Fibroblast of villous mesenchyme (primary cell): ENCODE data around the gene MRPL16. TPM values are rescaled to one million over a fixed set of nuclear protein-coding genes. Genes with fewer than 3 reads are reported as not detected.

Experiments used
- DNase-seq: peaks from one replicate; pipeline ENCODE4 v3.0.0-alpha.2; 2010; ENCODE audit warnings: low read depth
- H3K4me3 ChIP-seq: 2 replicates; pipeline ENCODE4 v1.5.1; 2011; ENCODE audit warnings: low read depth, mild to moderate bottlenecking, low read length
- total RNA-seq: library from RNA; depleted of rRNA; stranded (reverse); fragments of >200 nt; gene quantifications from 2 replicates; pipeline ENCODE4 v1.2.3, GENCODE V29; 2012
- TF ChIP-seq, protein P1 (sequence below): IDR thresholded peaks from 2 replicates; pipeline ENCODE4 v1.5.1; 2012; ENCODE audit warnings: low read depth, mild to moderate bottlenecking, low read length; ENCODE audit not compliant: insufficient read depth

MRPL16 gene
- total RNA-seq, 1 donor, result 44.5 TPM

DNA sequence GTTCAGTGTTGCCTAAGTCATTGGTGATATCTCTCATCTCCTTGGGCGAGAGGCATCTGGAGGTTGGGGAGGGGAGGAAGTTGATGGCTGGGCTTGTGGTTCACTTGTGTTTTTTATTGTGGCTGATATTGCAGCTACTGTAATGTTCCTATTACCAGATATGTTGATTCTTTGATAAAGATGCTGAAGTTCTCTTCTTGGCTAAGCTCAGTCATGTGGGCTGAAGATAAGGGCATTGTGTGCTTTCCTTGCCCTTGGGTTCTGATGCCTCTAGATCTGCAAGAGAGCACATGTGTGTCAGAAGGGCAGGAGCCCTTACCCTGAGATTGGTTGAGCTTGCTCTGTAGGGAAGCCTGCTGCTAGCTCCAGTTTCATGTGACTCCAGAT is 43.4 kb downstream of the MRPL16 start:
- no peak overlapping the region for H3K4me3 ChIP-seq
- DNase-seq, result peak; percentile 33
- TF ChIP-seq, protein P1, sequence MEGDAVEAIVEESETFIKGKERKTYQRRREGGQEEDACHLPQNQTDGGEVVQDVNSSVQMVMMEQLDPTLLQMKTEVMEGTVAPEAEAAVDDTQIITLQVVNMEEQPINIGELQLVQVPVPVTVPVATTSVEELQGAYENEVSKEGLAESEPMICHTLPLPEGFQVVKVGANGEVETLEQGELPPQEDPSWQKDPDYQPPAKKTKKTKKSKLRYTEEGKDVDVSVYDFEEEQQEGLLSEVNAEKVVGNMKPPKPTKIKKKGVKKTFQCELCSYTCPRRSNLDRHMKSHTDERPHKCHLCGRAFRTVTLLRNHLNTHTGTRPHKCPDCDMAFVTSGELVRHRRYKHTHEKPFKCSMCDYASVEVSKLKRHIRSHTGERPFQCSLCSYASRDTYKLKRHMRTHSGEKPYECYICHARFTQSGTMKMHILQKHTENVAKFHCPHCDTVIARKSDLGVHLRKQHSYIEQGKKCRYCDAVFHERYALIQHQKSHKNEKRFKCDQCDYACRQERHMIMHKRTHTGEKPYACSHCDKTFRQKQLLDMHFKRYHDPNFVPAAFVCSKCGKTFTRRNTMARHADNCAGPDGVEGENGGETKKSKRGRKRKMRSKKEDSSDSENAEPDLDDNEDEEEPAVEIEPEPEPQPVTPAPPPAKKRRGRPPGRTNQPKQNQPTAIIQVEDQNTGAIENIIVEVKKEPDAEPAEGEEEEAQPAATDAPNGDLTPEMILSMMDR, result no peak

DNA sequence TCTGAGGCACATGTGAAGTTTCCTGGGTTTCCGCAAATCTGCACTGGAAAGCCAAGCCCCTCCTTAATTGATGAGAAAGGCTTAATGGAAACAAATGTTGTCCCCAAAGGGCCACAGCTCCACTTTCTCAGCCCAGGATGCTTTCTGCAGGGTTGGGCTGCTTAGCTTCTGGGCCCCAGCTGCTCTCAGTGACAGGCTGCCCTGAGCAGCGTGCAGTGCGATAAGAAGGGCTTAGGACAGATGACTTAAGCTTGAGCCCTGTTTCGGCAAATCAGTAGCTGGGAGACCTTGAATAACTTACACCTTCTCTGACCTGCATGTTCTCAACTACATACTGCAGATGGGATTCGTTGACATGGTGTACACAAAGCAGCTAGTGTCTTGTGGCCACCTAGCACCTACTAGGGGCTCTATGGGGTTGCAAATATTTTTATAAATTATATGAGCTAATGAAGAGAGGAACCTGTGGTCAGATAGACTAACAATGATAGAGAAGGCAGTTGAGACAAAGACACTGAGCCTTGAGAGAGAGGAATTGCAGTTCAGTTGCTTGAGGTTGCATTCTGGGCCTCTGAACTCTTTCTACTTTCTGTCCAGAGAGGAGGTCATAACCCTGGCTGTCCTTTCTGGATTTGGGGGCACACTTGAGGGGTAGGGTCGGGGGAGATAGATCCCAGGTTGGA is 43.9 kb downstream of the MRPL16 start:
- no peak for DNase-seq
- no peak overlapping the region for H3K4me3 ChIP-seq
- TF ChIP-seq, protein P1, result no peak

DNA sequence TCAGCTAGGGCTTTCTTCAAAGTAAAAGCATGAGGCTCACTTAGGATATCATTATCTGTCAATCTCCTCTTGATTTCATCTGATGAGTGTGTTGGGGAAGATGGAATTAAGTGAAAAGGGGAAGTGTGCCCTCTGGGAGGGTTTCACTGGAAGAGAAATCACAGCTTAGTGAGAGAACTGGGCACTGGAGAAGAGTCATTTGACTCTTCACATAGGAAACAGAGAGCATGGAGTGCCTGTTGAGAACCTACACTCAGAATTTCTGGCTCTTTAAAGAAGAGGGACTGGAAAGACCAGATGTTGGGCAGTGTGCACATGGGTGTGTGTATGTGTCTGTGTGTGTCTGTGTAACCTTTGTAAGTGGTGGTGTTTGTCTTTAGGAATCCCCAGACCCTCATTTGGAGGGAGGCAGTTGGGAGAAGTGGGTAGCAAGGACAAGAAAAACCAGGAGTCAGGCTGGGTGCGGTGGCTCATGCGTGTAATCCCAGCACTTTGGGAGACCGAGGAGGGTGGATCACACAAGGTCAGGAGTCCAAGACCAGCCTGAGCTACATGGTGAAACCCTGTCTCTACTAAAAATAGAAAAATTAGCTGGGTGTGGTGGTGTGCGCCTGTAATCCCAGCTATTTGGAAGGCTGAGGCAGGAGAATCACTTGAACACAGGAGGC is 45.4 kb downstream of the MRPL16 start:
- TF ChIP-seq, protein P1, result no peak
- no peak overlapping the region for H3K4me3 ChIP-seq

GRCh38 chr11:59761993-59762392 is 48.6 kb downstream of the MRPL16 start:
- no peak for DNase-seq
- TF ChIP-seq, protein P1, result no peak
- H3K4me3 ChIP-seq, result no peak overlapping the region

More for the DNA sequence above, 45.4 kb downstream of the MRPL16 start:
- DNase-seq, result no peak

GRCh38 chr11:59760771-59761170 is 49.8 kb downstream of the MRPL16 start:
- DNase-seq, result no peak
- TF ChIP-seq, protein P1, result no peak
- no peak overlapping the region for H3K4me3 ChIP-seq

- no peak for DNase-seq
- H3K4me3 ChIP-seq, result no peak overlapping the region
- TF ChIP-seq, protein P1, result no peak
Measured at GRCh38 chr11:59759900-59760299, 50.7 kb downstream of the MRPL16 start.
